Activated naive CD4-positive, alpha-beta T cell treated with anti-CD3 and anti-CD28 coated beads, Interleukin-2, amount 10 ng/mL, durations not matched to agents 7 days and 5 days (primary cell): ENCODE results near the gene PSG5.
"Not testable (repeated sequence)": the region's sequence is repeated elsewhere in the genome, so short reads cannot be mapped to it uniquely, and the experiment has no call there.

ENCODE experiments used
- CTCF ChIA-PET: fragments of 350-600 bp; sonication (Branson Sonifier 250); formaldehyde crosslinking; loops from one replicate; lab custom pipeline; 2021; ENCODE audit warnings: antibody characterized with exemption; lab: Charles Lee
- DNase-seq: peaks from one replicate; pipeline ENCODE4 v3.0.0-alpha.2; 2020
- H3K27ac Mint-ChIP-seq: one replicate; pipeline ENCODE4 v1.8.0; 2021; ENCODE audit warnings: mild to moderate bottlenecking, moderate library complexity, mixed read lengths
- H3K27me3 Mint-ChIP-seq: one replicate; pipeline ENCODE4 v1.8.0; 2021; ENCODE audit warnings: mild to moderate bottlenecking, mixed read lengths
- H3K36me3 Mint-ChIP-seq: one replicate; pipeline ENCODE4 v1.8.0; 2021; ENCODE audit warnings: mixed read lengths
- H3K4me1 Mint-ChIP-seq: one replicate; pipeline ENCODE4 v1.8.0; 2021; ENCODE audit warnings: mixed read lengths
- H3K4me3 Mint-ChIP-seq: one replicate; pipeline ENCODE4 v1.8.0; 2021; ENCODE audit warnings: mild to moderate bottlenecking, moderate library complexity, mixed read lengths
- H3K9me3 Mint-ChIP-seq: one replicate; pipeline ENCODE4 v1.8.0; 2021; ENCODE audit warnings: mixed read lengths

The PSG5 gene

DNA sequence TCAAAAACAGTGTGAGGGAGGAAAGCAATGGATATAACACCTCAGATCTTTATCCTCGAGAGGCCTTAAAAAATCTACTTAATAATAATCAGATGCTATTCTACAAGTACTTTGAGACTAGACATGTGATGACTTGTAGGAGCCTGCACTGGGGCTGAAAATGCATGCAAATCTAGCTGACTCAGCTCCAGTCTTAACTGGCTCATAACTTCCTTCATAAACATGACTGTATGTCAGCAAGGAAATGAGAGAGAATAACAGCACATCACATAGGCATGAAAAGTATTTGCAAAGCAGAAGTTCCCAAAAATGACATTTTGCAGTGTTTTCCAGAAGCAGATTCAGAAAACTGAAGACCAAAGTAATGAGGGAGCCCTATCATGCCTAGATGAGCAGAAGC lies 38.1 kb downstream of the PSG5 start:
- Mint-ChIP-seq H3K27me3 (no peaks in the 10 kb centered on the region), H3K27ac (no peak overlapping the region), H3K9me3 (peaks cover 2% of the 10 kb centered on the region), H3K36me3 (no peaks in the 10 kb centered on the region), H3K4me3 (no peak overlapping the region), H3K4me1 (no peaks in the 10 kb centered on the region)
- CTCF ChIA-PET, result no interaction called here
- DNase-seq, result no peak

DNA sequence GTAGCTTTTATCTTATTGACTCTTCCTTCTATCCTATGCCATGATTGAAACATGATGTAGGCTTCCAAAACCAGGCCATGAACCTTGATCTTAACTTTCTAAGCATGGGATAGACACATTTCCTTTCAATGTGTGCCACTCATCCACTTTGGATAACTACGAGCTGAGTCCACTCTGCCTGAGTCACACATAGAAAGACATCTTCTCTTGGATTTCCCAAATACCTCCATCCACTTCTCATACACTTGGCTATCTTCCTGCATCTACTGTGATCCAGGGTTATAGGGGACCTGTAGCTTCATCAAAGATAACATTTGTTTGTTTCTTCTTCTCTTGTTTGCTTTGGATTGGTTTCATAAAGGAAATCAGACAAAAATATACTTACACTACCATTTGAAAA lies 44.6 kb downstream of the PSG5 start:
- H3K27me3 Mint-ChIP-seq, H3K36me3 Mint-ChIP-seq, H3K27ac Mint-ChIP-seq, CTCF ChIA-PET, H3K4me3 Mint-ChIP-seq, DNase-seq, H3K9me3 Mint-ChIP-seq, H3K4me1 Mint-ChIP-seq: not testable (repeated sequence)

GRCh38 chr19:43132696-43133095 lies 53.6 kb downstream of the PSG5 start:
- Mint-ChIP-seq H3K9me3 (no peaks in the 10 kb centered on the region), H3K4me1 (no peaks in the 10 kb centered on the region), H3K4me3 (no peak overlapping the region), H3K27me3 (no peaks in the 10 kb centered on the region), H3K27ac (no peak overlapping the region), H3K36me3 (no peaks in the 10 kb centered on the region)
- CTCF ChIA-PET, result no interaction called here
- no peak for DNase-seq

GRCh38 chr19:43131281-43131842 lies 55.0 kb downstream of the PSG5 start:
- not testable (repeated sequence) for H3K4me3 Mint-ChIP-seq, H3K27me3 Mint-ChIP-seq, H3K27ac Mint-ChIP-seq

GRCh38 chr19:43129197-43129596 lies 57.1 kb downstream of the PSG5 start:
- H3K9me3 Mint-ChIP-seq, DNase-seq, H3K27ac Mint-ChIP-seq, CTCF ChIA-PET, H3K27me3 Mint-ChIP-seq, H3K36me3 Mint-ChIP-seq, H3K4me1 Mint-ChIP-seq, H3K4me3 Mint-ChIP-seq: not testable (repeated sequence)

More at GRCh38 chr19:43131281-43131842, 55.0 kb downstream of the PSG5 start:
- DNase-seq, H3K36me3 Mint-ChIP-seq, H3K9me3 Mint-ChIP-seq, H3K4me1 Mint-ChIP-seq, CTCF ChIA-PET: not testable (repeated sequence)

- H3K36me3 Mint-ChIP-seq, H3K9me3 Mint-ChIP-seq, H3K27me3 Mint-ChIP-seq, H3K4me1 Mint-ChIP-seq, DNase-seq, H3K4me3 Mint-ChIP-seq, CTCF ChIA-PET, H3K27ac Mint-ChIP-seq: not testable (repeated sequence)
Observed at GRCh38 chr19:43127336-43127735, 59.0 kb downstream of the PSG5 start.

DNA sequence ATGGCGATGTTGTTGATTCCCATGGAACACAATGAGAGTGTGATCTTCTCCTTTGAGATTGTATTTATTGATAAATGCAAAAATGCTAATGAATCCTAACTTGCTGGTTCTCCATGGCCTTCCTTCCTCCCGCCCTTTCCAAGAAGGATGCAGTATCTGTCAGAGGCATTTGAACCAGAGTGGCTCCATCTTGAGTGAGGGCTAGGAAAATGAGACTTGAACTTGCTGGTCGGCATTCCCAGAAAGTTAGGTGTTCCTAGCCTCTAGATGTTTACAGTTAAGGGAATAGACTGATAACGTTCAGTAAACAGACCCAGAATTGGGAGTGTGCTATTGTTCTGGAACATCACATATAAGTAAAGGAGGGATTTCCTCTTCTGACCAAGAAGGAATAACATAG lies 59.6 kb downstream of the PSG5 start:
- no peak overlapping the region for H3K4me3 Mint-ChIP-seq
- no peaks in the 10 kb centered on the region for H3K27me3 Mint-ChIP-seq
- CTCF ChIA-PET, result no interaction called here
- H3K36me3 Mint-ChIP-seq, result no peaks in the 10 kb centered on the region
- no peak overlapping the region for H3K27ac Mint-ChIP-seq
- H3K4me1 Mint-ChIP-seq, result no peaks in the 10 kb centered on the region
- no peak for DNase-seq
- H3K9me3 Mint-ChIP-seq, result peaks cover 2% of the 10 kb centered on the region

DNA sequence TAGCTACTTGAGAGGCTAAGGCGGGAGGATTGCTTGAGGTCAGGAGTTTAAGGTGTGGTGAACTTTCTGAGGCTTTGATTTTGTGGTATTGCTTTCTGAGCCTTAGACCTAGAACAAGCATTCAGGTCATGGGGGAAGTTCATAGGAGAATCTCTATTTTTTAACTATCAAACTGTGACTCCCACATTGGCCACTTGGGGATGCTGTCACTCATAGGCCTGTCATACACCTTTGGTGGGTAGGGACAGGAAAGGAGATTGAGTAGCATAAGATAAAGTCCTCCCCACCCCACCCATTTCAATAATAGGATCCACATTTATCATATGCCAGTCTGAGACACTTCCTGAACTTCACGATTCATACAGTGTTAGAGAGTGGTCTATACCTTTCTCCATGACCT lies 62.0 kb downstream of the PSG5 start:
- Mint-ChIP-seq H3K4me1 (no peaks in the 10 kb centered on the region), H3K27me3 (no peaks in the 10 kb centered on the region), H3K4me3 (no peak overlapping the region), H3K9me3 (peaks cover 8% of the 10 kb centered on the region), H3K27ac (no peak overlapping the region), H3K36me3 (no peaks in the 10 kb centered on the region)
- DNase-seq, result no peak
- CTCF ChIA-PET, result no interaction called here

GRCh38 chr19:43120433-43121026 lies 65.8 kb downstream of the PSG5 start:
- DNase-seq, H3K27ac Mint-ChIP-seq, H3K36me3 Mint-ChIP-seq, H3K4me3 Mint-ChIP-seq, H3K27me3 Mint-ChIP-seq, H3K4me1 Mint-ChIP-seq, CTCF ChIA-PET: not testable (repeated sequence)
- H3K9me3 Mint-ChIP-seq, result peaks cover 17% of the 10 kb centered on the region

DNA sequence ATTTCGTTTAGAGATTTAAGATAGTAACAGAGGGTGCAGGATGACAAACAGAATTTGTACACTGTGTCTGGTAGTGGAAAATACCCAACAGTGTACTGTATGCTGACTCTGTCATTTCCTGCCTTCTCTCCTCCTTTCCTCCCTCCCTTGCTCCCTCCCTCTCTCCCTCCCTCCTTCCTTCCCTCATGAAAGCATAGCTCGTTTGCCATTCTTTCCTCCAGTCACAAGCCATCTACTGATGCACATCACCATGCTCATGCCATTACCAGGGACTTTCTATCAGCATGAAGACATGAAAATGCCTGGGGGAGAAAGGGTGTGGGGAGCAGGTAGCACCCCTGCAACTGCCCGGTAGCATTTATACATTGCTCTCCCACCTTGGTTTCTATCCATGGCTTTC lies 66.8 kb downstream of the PSG5 start:
- H3K36me3 Mint-ChIP-seq, H3K27ac Mint-ChIP-seq, CTCF ChIA-PET, H3K27me3 Mint-ChIP-seq, H3K4me3 Mint-ChIP-seq, H3K4me1 Mint-ChIP-seq, DNase-seq: not testable (repeated sequence)
- peaks cover 21% of the 10 kb centered on the region for H3K9me3 Mint-ChIP-seq
